Measurements from ENCODE around the gene FBRSL1.

Gene FBRSL1

DNA sequence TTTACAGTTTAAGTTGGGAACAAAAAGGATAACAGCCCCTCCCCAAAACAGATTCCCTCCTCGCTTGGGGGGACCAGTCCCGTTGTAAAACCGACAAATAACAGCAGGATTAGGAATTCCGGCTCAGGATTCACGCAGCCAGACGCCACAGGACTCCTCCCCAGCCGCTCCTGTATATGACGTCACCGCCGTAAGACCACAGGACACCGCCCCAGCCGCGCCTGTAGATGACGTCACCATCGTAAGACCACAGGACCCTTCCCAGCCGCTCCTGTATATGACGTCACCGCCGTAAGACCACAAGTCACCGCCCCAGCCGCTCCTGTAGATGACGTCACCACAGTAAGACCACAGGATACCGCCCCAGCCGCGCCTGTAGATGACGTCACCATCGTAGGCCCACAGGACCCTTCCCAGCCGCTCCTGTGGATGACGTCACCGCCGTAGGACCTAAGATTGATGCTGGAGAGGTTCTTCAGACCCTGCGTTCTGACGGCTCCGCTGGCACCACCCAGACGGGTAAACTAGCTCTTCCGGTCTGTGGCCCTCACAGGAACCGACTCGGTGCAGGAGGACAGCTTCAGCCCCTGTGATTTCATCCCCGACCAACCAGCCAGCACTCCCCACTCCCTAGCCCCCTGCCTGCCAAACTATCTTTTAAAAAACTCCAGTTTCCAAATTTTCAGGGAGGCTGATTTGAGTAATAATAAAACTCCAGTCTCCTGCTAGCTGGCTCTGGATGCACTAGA is 43.9 kb upstream of the FBRSL1 start:
- peak; percentile 11 for DNase-seq (ENCODE audit: low read depth)
- H3K4me3 ChIP-seq (ENCODE audit: control insufficient read depth, low read depth, low read length): peak overlapping the region; percentile 18
- TF ChIP-seq, protein P1, sequence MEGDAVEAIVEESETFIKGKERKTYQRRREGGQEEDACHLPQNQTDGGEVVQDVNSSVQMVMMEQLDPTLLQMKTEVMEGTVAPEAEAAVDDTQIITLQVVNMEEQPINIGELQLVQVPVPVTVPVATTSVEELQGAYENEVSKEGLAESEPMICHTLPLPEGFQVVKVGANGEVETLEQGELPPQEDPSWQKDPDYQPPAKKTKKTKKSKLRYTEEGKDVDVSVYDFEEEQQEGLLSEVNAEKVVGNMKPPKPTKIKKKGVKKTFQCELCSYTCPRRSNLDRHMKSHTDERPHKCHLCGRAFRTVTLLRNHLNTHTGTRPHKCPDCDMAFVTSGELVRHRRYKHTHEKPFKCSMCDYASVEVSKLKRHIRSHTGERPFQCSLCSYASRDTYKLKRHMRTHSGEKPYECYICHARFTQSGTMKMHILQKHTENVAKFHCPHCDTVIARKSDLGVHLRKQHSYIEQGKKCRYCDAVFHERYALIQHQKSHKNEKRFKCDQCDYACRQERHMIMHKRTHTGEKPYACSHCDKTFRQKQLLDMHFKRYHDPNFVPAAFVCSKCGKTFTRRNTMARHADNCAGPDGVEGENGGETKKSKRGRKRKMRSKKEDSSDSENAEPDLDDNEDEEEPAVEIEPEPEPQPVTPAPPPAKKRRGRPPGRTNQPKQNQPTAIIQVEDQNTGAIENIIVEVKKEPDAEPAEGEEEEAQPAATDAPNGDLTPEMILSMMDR (IDR thresholded peaks at IDR 0.05; ENCODE audit: control insufficient read depth, insufficient read depth, low read depth, low read length, missing control alignments): no peak

DNA sequence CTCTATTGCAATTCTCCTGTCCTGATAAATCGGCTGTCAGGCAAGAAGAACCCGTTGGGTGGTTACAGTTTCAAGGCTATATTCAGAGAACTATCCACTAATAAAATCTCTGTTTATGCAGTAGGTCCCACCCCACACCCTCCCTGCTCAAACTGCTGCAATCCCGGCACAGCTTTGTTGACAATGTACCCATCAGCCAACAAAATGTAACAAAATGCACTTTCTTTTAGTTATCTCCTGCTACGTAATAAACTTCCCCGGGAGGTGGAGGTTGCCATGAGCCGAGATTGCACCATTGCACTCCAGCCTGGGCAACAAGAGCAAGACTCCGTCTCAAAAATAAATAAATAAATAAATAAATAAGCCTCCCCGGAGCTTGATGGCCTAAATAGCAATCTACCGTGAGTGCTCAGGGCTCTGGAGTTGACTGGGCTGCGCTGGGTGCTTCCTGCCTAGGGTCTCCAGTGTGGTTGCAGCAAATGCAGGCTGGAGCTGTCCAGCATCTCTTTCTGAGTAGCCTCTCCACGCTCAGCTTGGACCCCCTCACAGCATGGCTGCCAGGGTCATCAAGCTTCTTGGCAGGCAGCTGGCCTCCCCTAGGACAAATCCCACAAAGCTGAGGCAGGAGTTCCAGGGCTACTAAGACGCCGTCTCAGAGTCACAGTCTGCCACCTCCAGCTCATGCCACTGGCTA is 43.2 kb upstream of the FBRSL1 start:
- DNase-seq (ENCODE audit: low read depth): no peak
- no peak overlapping the region for H3K4me3 ChIP-seq (ENCODE audit: control insufficient read depth, low read depth, low read length)
- TF ChIP-seq, protein P1 (IDR thresholded peaks at IDR 0.05; ENCODE audit: control insufficient read depth, insufficient read depth, low read depth, low read length, missing control alignments): no peak

DNA sequence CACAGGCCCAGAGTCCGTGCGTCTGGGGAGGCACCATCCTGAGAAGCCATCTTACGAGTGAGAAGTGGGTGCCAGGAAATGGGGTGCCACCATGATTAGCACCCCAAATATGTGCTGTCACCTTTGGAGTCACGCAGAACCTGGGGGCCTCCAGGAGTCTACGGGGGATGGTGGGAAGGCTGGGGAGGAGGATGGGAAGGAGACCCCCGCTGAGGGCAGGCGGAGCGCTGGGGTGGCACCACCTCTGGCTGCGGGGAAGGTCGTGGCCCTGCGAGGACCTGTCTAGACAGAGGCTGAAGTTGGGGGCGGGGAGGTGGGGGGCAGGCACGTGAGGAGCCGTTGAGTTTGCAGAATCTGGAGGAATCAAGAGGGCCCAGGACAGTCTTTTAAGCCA is 42.6 kb upstream of the FBRSL1 start:
- no peak for DNase-seq (ENCODE audit: low read depth)
- H3K4me3 ChIP-seq (ENCODE audit: control insufficient read depth, low read depth, low read length): no peak overlapping the region
- TF ChIP-seq, protein P1 (IDR thresholded peaks at IDR 0.05; ENCODE audit: control insufficient read depth, insufficient read depth, low read depth, low read length, missing control alignments): no peak

DNA sequence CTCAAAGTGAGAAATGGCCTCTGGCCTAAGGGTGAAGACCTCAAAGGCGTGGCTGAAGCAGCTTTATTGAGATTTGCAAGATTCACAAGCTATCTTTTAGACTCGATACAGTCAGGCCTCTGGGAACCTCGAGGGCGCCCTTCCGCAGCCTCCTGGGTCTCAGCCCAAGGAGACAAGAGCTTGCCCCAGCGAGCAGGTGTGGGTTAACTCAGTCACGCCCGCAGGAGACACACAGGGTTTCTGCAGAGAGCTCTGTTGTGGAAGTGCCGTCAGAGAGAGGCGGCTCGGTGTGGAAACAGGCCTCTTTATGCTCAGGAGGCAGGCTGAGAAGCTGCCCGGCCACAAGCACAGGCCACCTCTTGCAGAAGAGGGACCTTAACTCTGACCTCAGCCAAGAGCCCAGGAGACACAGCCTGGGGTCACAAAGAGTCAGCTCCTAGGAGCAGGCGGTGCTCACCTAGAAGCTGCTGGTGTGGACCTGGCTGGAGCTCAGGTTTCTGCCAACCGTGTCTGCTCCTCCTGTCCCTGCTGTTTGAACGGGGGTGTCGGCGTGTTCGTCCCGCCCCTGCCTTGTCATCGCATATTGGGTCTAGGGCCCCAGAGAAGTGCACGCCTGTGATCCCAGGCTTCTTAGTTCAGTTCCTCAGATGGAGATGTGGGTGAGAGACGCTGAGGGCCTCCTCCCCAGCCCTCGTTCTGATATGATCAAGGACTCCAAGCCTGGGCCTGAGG is 42.1 kb upstream of the FBRSL1 start:
- no peak for DNase-seq (ENCODE audit: low read depth)
- no peak overlapping the region for H3K4me3 ChIP-seq (ENCODE audit: control insufficient read depth, low read depth, low read length)
- TF ChIP-seq, protein P1 (IDR thresholded peaks at IDR 0.05; ENCODE audit: control insufficient read depth, insufficient read depth, low read depth, low read length, missing control alignments): no peak

DNA sequence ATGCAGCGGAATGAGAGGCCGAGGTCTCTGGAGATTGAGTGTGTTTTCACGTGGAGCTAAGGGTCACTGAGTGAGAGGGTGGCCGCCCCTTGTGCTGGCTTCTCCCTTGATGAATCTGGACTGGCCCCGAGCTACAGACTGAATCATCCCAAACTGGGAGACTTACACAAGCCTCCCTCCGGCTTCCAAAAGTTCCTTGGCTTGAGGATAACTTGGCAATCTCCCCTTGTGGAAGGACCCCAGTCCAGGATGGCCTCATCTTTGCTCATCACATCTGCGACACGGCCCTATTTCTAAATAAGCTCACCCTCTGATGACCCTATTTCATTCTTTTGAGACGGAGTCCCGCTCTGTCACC is 41.5 kb upstream of the FBRSL1 start:
- no peak for DNase-seq (ENCODE audit: low read depth)
- no peak overlapping the region for H3K4me3 ChIP-seq (ENCODE audit: control insufficient read depth, low read depth, low read length)
- TF ChIP-seq, protein P1 (IDR thresholded peaks at IDR 0.05; ENCODE audit: control insufficient read depth, insufficient read depth, low read depth, low read length, missing control alignments): no peak

DNA sequence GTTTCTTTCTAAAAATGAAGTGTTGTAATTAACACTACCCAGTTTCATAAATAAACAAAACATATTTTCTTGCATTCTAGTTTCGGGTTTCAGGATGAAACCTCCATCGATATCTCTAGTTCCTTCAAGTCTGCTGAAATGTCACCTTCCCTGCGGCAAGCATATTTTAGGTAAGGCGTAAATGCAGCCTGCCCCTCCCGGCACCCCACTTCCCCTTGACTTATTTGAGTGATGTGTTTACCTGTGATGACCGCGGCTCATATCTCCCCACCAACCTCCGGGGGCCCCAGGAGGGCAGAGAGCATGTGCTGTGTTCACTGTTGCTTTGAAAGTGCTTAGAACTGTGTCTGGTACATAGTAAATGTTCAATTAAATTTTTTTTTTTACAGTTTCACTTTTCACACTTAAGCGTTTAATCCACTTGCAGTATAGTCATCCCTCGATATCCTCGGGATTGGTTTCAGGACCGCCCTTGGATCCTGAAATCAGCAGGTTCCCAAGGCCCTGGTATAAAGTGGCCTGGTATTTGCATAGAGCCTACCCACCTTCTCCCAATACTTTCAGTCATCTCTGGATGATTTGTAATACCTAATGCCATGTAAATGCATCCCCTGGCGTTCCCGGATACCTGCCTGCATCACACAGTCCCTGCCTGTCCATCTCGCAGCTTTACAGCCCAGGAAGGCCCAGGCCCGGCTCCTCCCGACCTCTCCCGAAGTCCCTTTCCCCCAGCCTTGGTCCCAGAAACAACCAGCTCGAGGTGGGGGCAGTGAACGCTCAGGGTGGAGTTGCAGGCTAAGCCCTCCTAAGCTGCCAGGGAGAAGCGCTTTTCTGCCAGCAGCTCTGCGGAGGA is 40.2 kb upstream of the FBRSL1 start:
- TF ChIP-seq, protein P1 (IDR thresholded peaks at IDR 0.05; ENCODE audit: control insufficient read depth, insufficient read depth, low read depth, low read length, missing control alignments): no peak
- no peak for DNase-seq (ENCODE audit: low read depth)
- H3K4me3 ChIP-seq (ENCODE audit: control insufficient read depth, low read depth, low read length): no peak overlapping the region
